ENCODE results near the gene CDAN1. TPM values are rescaled to one million over a fixed set of nuclear protein-coding genes. Genes with fewer than 3 reads are reported as not detected.

CDAN1 gene
- polyA plus RNA-seq, 1 donor from 2014 or later, result 16.8 TPM

DNA sequence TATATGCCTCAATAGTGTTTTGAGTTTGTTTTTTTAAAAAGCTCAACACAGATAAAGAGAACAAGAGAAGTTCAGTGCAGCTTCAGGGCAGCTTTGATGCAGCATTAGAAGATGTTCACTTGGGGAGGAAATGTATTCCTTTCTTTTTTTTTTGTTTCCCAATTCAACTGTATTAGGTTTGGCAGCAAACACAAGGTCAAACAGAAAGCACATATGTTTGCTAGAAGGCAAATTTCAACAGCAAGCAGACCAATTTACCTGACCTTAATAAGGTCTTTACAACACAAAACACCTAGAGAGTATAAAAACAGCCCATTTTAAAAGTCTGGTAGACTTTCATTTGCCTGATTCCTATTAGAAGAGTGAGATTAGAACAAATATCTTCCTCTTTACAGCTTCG lies 7.3 kb upstream of the CDAN1 start:
- no peak for TF ChIP-seq SMC3 (conservative IDR thresholded peaks at IDR 0.05; ENCODE audit: poor library complexity)
- no peak for TF ChIP-seq MXI1 (conservative IDR thresholded peaks at IDR 0.05; ENCODE audit: poor library complexity, severe bottlenecking)
- TF ChIP-seq, protein P1, sequence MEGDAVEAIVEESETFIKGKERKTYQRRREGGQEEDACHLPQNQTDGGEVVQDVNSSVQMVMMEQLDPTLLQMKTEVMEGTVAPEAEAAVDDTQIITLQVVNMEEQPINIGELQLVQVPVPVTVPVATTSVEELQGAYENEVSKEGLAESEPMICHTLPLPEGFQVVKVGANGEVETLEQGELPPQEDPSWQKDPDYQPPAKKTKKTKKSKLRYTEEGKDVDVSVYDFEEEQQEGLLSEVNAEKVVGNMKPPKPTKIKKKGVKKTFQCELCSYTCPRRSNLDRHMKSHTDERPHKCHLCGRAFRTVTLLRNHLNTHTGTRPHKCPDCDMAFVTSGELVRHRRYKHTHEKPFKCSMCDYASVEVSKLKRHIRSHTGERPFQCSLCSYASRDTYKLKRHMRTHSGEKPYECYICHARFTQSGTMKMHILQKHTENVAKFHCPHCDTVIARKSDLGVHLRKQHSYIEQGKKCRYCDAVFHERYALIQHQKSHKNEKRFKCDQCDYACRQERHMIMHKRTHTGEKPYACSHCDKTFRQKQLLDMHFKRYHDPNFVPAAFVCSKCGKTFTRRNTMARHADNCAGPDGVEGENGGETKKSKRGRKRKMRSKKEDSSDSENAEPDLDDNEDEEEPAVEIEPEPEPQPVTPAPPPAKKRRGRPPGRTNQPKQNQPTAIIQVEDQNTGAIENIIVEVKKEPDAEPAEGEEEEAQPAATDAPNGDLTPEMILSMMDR (IDR thresholded peaks at IDR 0.05; ENCODE audit: poor library complexity, severe bottlenecking), result no peak
- TF ChIP-seq, protein P2, sequence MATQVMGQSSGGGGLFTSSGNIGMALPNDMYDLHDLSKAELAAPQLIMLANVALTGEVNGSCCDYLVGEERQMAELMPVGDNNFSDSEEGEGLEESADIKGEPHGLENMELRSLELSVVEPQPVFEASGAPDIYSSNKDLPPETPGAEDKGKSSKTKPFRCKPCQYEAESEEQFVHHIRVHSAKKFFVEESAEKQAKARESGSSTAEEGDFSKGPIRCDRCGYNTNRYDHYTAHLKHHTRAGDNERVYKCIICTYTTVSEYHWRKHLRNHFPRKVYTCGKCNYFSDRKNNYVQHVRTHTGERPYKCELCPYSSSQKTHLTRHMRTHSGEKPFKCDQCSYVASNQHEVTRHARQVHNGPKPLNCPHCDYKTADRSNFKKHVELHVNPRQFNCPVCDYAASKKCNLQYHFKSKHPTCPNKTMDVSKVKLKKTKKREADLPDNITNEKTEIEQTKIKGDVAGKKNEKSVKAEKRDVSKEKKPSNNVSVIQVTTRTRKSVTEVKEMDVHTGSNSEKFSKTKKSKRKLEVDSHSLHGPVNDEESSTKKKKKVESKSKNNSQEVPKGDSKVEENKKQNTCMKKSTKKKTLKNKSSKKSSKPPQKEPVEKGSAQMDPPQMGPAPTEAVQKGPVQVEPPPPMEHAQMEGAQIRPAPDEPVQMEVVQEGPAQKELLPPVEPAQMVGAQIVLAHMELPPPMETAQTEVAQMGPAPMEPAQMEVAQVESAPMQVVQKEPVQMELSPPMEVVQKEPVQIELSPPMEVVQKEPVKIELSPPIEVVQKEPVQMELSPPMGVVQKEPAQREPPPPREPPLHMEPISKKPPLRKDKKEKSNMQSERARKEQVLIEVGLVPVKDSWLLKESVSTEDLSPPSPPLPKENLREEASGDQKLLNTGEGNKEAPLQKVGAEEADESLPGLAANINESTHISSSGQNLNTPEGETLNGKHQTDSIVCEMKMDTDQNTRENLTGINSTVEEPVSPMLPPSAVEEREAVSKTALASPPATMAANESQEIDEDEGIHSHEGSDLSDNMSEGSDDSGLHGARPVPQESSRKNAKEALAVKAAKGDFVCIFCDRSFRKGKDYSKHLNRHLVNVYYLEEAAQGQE (IDR thresholded peaks at IDR 0.05; ENCODE audit: borderline replicate concordance), result no peak
- TF ChIP-seq EP300 (conservative IDR thresholded peaks at IDR 0.05; ENCODE audit: poor library complexity, severe bottlenecking), result no peak
- TF ChIP-seq EZH2 (IDR thresholded peaks at IDR 0.05; ENCODE audit: borderline replicate concordance, insufficient read depth, low read length, poor library complexity, severe bottlenecking), result no peak
- no peak for TF ChIP-seq POLR2AphosphoS5 (IDR thresholded peaks at IDR 0.05)
- no peak for TF ChIP-seq RAD21 (conservative IDR thresholded peaks at IDR 0.05)
- TF ChIP-seq TAF1 (IDR thresholded peaks at IDR 0.05; ENCODE audit: low read depth), result no peak
- Histone ChIP-seq H3K4me2 (ENCODE audit: low read length) (no peak overlapping the region), H3F3A (ENCODE audit: insufficient read depth, low read length, poor library complexity, severe bottlenecking) (no peaks in the 10 kb centered on the region), H3K9ac (ENCODE audit: low read length) (no peak overlapping the region), H3K9me3 (ENCODE audit: low read length) (no peaks in the 10 kb centered on the region), H3K79me2 (replicated peaks; ENCODE audit: insufficient read depth, low read length) (no peaks in the 10 kb centered on the region), H3K27ac (ENCODE audit: low read length) (no peak overlapping the region), H3K27me3 (ENCODE audit: insufficient read depth, low read depth, low read length) (no peaks in the 10 kb centered on the region), H3K9me2 (ENCODE audit: insufficient read depth, low read length) (no peaks in the 10 kb centered on the region), H3K4me3 (ENCODE audit: low read length) (no peak overlapping the region), H4K20me1 (ENCODE audit: insufficient read depth) (no peaks in the 10 kb centered on the region), H3K36me3 (ENCODE audit: insufficient read depth, low read length) (no peaks in the 10 kb centered on the region), H2AFZ (ENCODE audit: low read depth, low read length) (no peak overlapping the region)

DNA sequence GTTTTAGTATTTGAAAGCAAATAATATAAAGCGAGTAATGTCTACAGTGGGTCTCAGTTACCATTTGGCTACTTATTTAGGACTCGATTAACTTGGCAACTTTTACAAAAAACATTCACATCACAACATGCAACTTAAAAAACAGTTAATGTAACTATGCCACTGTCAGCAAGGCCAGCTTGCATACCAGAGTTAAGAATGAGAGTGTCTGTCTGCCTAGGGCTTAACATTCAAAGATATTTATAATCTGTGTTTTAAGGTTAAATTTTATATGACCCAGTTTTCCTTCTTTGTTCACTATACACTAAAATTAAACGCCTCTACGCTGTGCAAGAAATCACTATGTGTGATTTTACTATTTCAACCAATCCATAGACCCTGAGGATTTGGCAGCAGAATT lies 5.2 kb upstream of the CDAN1 start:
- Histone ChIP-seq H3K9me3 (ENCODE audit: low read length) (no peaks in the 10 kb centered on the region), H3K36me3 (ENCODE audit: insufficient read depth, low read length) (no peaks in the 10 kb centered on the region), H3F3A (ENCODE audit: insufficient read depth, low read length, poor library complexity, severe bottlenecking) (no peaks in the 10 kb centered on the region), H3K27me3 (ENCODE audit: insufficient read depth, low read depth, low read length) (no peaks in the 10 kb centered on the region), H3K4me3 (ENCODE audit: low read length) (no peak overlapping the region), H4K20me1 (ENCODE audit: insufficient read depth) (no peaks in the 10 kb centered on the region), H3K9me2 (ENCODE audit: insufficient read depth, low read length) (no peaks in the 10 kb centered on the region), H3K79me2 (replicated peaks; ENCODE audit: insufficient read depth, low read length) (peaks cover 2% of the 10 kb centered on the region), H3K9ac (ENCODE audit: low read length) (no peak overlapping the region), H2AFZ (ENCODE audit: low read depth, low read length) (no peak overlapping the region), H3K27ac (ENCODE audit: low read length) (no peak overlapping the region), H3K4me2 (ENCODE audit: low read length) (no peak overlapping the region)
- TF ChIP-seq, protein P1 (IDR thresholded peaks at IDR 0.05; ENCODE audit: poor library complexity, severe bottlenecking), result no peak
- TF ChIP-seq TAF1 (IDR thresholded peaks at IDR 0.05; ENCODE audit: low read depth), result no peak
- TF ChIP-seq EZH2 (IDR thresholded peaks at IDR 0.05; ENCODE audit: borderline replicate concordance, insufficient read depth, low read length, poor library complexity, severe bottlenecking), result no peak
- TF ChIP-seq POLR2AphosphoS5 (IDR thresholded peaks at IDR 0.05), result no peak
- TF ChIP-seq, protein P2 (IDR thresholded peaks at IDR 0.05; ENCODE audit: borderline replicate concordance), result no peak
- TF ChIP-seq SMC3 (conservative IDR thresholded peaks at IDR 0.05; ENCODE audit: poor library complexity), result no peak
- TF ChIP-seq EP300 (conservative IDR thresholded peaks at IDR 0.05; ENCODE audit: poor library complexity, severe bottlenecking), result no peak
- no peak for TF ChIP-seq RAD21 (conservative IDR thresholded peaks at IDR 0.05)
- TF ChIP-seq MXI1 (conservative IDR thresholded peaks at IDR 0.05; ENCODE audit: poor library complexity, severe bottlenecking), result no peak

All from neural cell (in vitro differentiated cells).